ENCODE data around the gene MN1.

The MN1 gene

GRCh38 chr22:27751277-27752070, 50.1 kb downstream of the MN1 start:
- H3K27ac ChIP-seq = no peak overlapping the region

GRCh38 chr22:27750584-27751265, 50.8 kb downstream of the MN1 start:
- Histone ChIP-seq H3K9me3 (ENCODE audit: low read depth, low read length) (no peaks in the 10 kb centered on the region), H3K9ac (ENCODE audit: insufficient read length) (no peak overlapping the region), H3K4me3 (no peak overlapping the region), H3K36me3 (ENCODE audit: insufficient read depth, low read length) (no peaks in the 10 kb centered on the region), H3K27ac (peak overlapping the region; percentile 10; the same call in 1 of the 2 replicates)
- TF ChIP-seq FOXP2 (optimal IDR thresholded peaks at IDR 0.05; ENCODE audit: control extremely low read depth, extremely low read length, insufficient read depth) = no peak
- TF ChIP-seq EZH2 (IDR thresholded peaks at IDR 0.05) = no peak
- no peak for TF ChIP-seq POLR2AphosphoS5 (IDR thresholded peaks at IDR 0.05; ENCODE audit: borderline replicate concordance, low read depth, low read length)
- no peak for DNase-seq (ENCODE audit: low read depth, low spot score)

More at GRCh38 chr22:27751277-27752070, 50.1 kb downstream of the MN1 start:
- Histone ChIP-seq H3K9ac (ENCODE audit: insufficient read length) (no peak overlapping the region), H3K4me3 (no peak overlapping the region), H3K9me3 (ENCODE audit: low read depth, low read length) (no peaks in the 10 kb centered on the region), H3K36me3 (ENCODE audit: insufficient read depth, low read length) (no peaks in the 10 kb centered on the region)
- TF ChIP-seq FOXP2 (optimal IDR thresholded peaks at IDR 0.05; ENCODE audit: control extremely low read depth, extremely low read length, insufficient read depth) (no peak), EZH2 (IDR thresholded peaks at IDR 0.05) (no peak), POLR2AphosphoS5 (IDR thresholded peaks at IDR 0.05; ENCODE audit: borderline replicate concordance, low read depth, low read length) (no peak)
- DNase-seq (ENCODE audit: low read depth, low spot score) = no peak

DNA sequence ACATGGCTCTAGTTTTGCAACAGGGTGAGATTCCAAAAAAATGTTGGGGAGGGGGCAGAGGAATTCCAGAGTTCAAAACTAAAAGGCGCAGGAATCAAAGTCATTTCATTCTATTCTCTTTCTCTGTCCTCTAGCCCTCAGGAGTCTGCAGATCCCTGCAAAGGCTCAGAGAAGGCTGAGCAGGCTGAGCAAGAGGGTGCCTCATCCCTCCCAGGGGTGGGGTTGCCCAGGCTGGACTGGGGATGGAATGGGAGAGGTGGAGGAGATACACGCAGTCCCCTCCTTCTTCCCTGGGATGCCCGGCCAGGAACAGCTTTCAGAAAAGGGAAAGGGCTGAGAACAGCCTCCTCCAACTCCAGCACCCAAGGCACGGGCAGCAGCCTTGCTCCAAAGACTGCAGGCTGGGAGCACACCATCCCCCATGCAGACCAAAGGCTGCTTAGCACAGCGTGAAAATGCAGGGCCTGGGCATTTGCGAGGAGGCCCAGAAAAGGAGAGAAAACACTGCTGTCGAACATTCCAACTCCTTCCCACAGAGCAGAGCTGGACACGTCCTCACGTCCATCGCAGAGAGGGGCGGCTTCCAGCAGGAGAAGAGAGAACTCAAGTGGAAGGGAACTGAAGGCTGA, 51.8 kb downstream of the MN1 start:
- Histone ChIP-seq H3K9ac (ENCODE audit: insufficient read length) (no peak overlapping the region), H3K4me3 (peak overlapping the region; percentile 9), H3K36me3 (ENCODE audit: insufficient read depth, low read length) (no peaks in the 10 kb centered on the region), H3K9me3 (ENCODE audit: low read depth, low read length) (no peaks in the 10 kb centered on the region), H3K27ac (peak overlapping the region; percentile 10; the same call in 1 of the 2 replicates)
- DNase-seq (ENCODE audit: low read depth, low spot score) = no peak
- no peak for TF ChIP-seq EZH2 (IDR thresholded peaks at IDR 0.05)
- no peak for TF ChIP-seq FOXP2 (optimal IDR thresholded peaks at IDR 0.05; ENCODE audit: control extremely low read depth, extremely low read length, insufficient read depth)
- TF ChIP-seq POLR2AphosphoS5 (IDR thresholded peaks at IDR 0.05; ENCODE audit: borderline replicate concordance, low read depth, low read length) = no peak; the same call in 1 of the 2 replicates

DNA sequence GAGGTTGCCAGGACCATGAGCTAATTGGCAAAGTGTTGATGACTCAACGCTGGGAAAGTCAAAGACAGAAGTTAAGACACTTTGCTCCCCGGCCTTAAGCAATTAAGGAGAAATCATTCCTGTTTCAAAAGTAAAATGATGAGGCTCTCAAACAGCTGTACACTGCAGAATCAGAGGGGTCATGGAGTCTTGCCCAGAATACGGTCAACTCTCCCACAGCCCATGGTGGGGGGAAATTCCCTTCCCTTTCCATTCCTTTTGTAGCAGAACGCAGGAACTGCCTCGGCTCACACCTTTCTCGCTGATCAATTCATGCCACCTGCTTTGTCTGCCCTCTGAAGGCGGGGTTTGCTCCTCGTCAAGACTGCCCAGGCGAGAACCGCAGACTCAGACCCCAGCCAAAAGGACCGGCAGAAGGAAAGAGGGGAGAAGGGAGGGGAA, 52.8 kb downstream of the MN1 start:
- no peaks in the 10 kb centered on the region for H3K36me3 ChIP-seq (ENCODE audit: insufficient read depth, low read length)
- no peak overlapping the region for H3K9ac ChIP-seq (ENCODE audit: insufficient read length)
- TF ChIP-seq EZH2 (IDR thresholded peaks at IDR 0.05) (no peak), FOXP2 (optimal IDR thresholded peaks at IDR 0.05; ENCODE audit: control extremely low read depth, extremely low read length, insufficient read depth) (no peak), POLR2AphosphoS5 (IDR thresholded peaks at IDR 0.05; ENCODE audit: borderline replicate concordance, low read depth, low read length) (no peak)
- no peaks in the 10 kb centered on the region for H3K9me3 ChIP-seq (ENCODE audit: low read depth, low read length)
- H3K27ac ChIP-seq = peak overlapping the region; percentile 49
- no peak for DNase-seq (ENCODE audit: low read depth, low spot score)
- H3K4me3 ChIP-seq = peak overlapping the region; percentile 9

- H3K9ac ChIP-seq (ENCODE audit: insufficient read length) = no peak overlapping the region
- no peaks in the 10 kb centered on the region for H3K9me3 ChIP-seq (ENCODE audit: low read depth, low read length)
- DNase-seq (ENCODE audit: low read depth, low spot score) = no peak
- peak overlapping the region; percentile 9 for H3K4me3 ChIP-seq
- no peak for TF ChIP-seq EZH2 (IDR thresholded peaks at IDR 0.05)
- TF ChIP-seq FOXP2 (optimal IDR thresholded peaks at IDR 0.05; ENCODE audit: control extremely low read depth, extremely low read length, insufficient read depth) = no peak
- no peak for TF ChIP-seq POLR2AphosphoS5 (IDR thresholded peaks at IDR 0.05; ENCODE audit: borderline replicate concordance, low read depth, low read length)
- H3K36me3 ChIP-seq (ENCODE audit: insufficient read depth, low read length) = no peaks in the 10 kb centered on the region
- peak overlapping the region; percentile 49 for H3K27ac ChIP-seq
These were observed 53.2 kb downstream of the MN1 start for GRCh38 chr22:27748349-27748748.

GRCh38 chr22:27747396-27748221, 53.9 kb downstream of the MN1 start:
- DNase-seq (ENCODE audit: low read depth, low spot score) = no peak
- TF ChIP-seq EZH2 (IDR thresholded peaks at IDR 0.05) = no peak
- no peak for TF ChIP-seq FOXP2 (optimal IDR thresholded peaks at IDR 0.05; ENCODE audit: control extremely low read depth, extremely low read length, insufficient read depth)
- no peak for TF ChIP-seq POLR2AphosphoS5 (IDR thresholded peaks at IDR 0.05; ENCODE audit: borderline replicate concordance, low read depth, low read length)
- no peak overlapping the region for H3K27ac ChIP-seq
- H3K9ac ChIP-seq (ENCODE audit: insufficient read length) = no peak overlapping the region
- H3K36me3 ChIP-seq (ENCODE audit: insufficient read depth, low read length) = no peaks in the 10 kb centered on the region
- H3K9me3 ChIP-seq (ENCODE audit: low read depth, low read length) = no peaks in the 10 kb centered on the region
- no peak overlapping the region for H3K4me3 ChIP-seq

GRCh38 chr22:27746918-27747317, 54.6 kb downstream of the MN1 start:
- Histone ChIP-seq H3K27ac (no peak overlapping the region), H3K9me3 (ENCODE audit: low read depth, low read length) (no peaks in the 10 kb centered on the region), H3K9ac (ENCODE audit: insufficient read length) (no peak overlapping the region), H3K4me3 (no peak overlapping the region), H3K36me3 (ENCODE audit: insufficient read depth, low read length) (no peaks in the 10 kb centered on the region)
- no peak for TF ChIP-seq FOXP2 (optimal IDR thresholded peaks at IDR 0.05; ENCODE audit: control extremely low read depth, extremely low read length, insufficient read depth)
- no peak for TF ChIP-seq EZH2 (IDR thresholded peaks at IDR 0.05)
- no peak for TF ChIP-seq POLR2AphosphoS5 (IDR thresholded peaks at IDR 0.05; ENCODE audit: borderline replicate concordance, low read depth, low read length)
- DNase-seq (ENCODE audit: low read depth, low spot score) = no peak
